Mesenchymal stem cell (in vitro differentiated cells and primary cell): ENCODE results near the gene AQP10.

ENCODE experiments used
- DNase-seq: peaks from one replicate; pipeline ENCODE4 v3.0.0-alpha.2; 2013
- H2AFZ ChIP-seq: one replicate; pipeline ENCODE4 v1.6.1; 2013; ENCODE audit warnings: low read depth, mild to moderate bottlenecking, control low read depth, inconsistent platforms, low read length, moderate library complexity
- H2AK5ac ChIP-seq: 2 replicates; pipeline ENCODE4 v1.6.1; 2013; ENCODE audit warnings: low read length, moderate library complexity, mild to moderate bottlenecking, inconsistent platforms; ENCODE audit not compliant: severe bottlenecking
- H2BK120ac ChIP-seq: one replicate; pipeline ENCODE4 v1.6.1; 2013; ENCODE audit warnings: low read depth, mild to moderate bottlenecking, inconsistent platforms, low read length, moderate library complexity
- H2BK12ac ChIP-seq, 2 experiments: one replicate each; pipeline ENCODE4 v1.6.1; 2013; ENCODE audit warnings: inconsistent platforms in 2 of 2, low read length in 2 of 2, mild to moderate bottlenecking in 2 of 2, moderate library complexity in 2 of 2, control low read depth in 1 of 2
- H2BK15ac ChIP-seq: one replicate; pipeline ENCODE4 v1.6.1; 2013; ENCODE audit warnings: mild to moderate bottlenecking, low read depth, inconsistent platforms; ENCODE audit not compliant: poor library complexity, severe bottlenecking
- H2BK5ac ChIP-seq: 2 replicates; pipeline ENCODE4 v1.6.1; 2013; ENCODE audit warnings: low read depth, mild to moderate bottlenecking, low read length, control low read depth, inconsistent platforms; ENCODE audit not compliant: poor library complexity, severe bottlenecking
- H3K14ac ChIP-seq, 2 experiments: one replicate each; pipeline ENCODE4 v1.6.1; 2013; ENCODE audit warnings: inconsistent platforms in 2 of 2, low read length in 2 of 2, control low read depth in 1 of 2, mild to moderate bottlenecking in 1 of 2, moderate library complexity in 1 of 2
- H3K18ac ChIP-seq, 2 experiments: one replicate each; pipeline ENCODE4 v1.6.1; 2013; ENCODE audit warnings: inconsistent platforms in 2 of 2, low read length in 2 of 2, control low read depth in 1 of 2, low read depth in 1 of 2, mild to moderate bottlenecking in 1 of 2
- H3K23ac ChIP-seq, 2 experiments: one replicate each; pipeline ENCODE4 v1.6.1; 2013; ENCODE audit warnings: inconsistent platforms in 2 of 2, low read length in 2 of 2, mild to moderate bottlenecking in 2 of 2, moderate library complexity in 2 of 2, control low read depth in 1 of 2
- H3K27ac ChIP-seq: 2 replicates; pipeline ENCODE4 v1.5.1; 2013; ENCODE audit warnings: mild to moderate bottlenecking, moderate library complexity, low read length, control low read depth, inconsistent platforms; ENCODE audit not compliant: poor library complexity, severe bottlenecking
- H3K27me3 ChIP-seq, 2 experiments: 2 replicates each; pipeline versions ENCODE4 v1.6.1 to v1.7.0; 2013; ENCODE audit warnings: low read length in 2 of 2, mild to moderate bottlenecking in 2 of 2, moderate library complexity in 2 of 2, control low read depth in 1 of 2, inconsistent platforms in 1 of 2; ENCODE audit not compliant: control insufficient read depth in 1 of 2, insufficient read depth in 1 of 2
- H3K36me3 ChIP-seq, 2 experiments: 2 replicates each; pipeline versions ENCODE4 v1.6.1 to v1.7.0; 2013; ENCODE audit warnings: low read length in 2 of 2, control low read depth in 1 of 2, inconsistent platforms in 1 of 2, low read depth in 1 of 2, mild to moderate bottlenecking in 1 of 2; ENCODE audit not compliant: insufficient read depth in 2 of 2, control insufficient read depth in 1 of 2
- H3K4ac ChIP-seq, 2 experiments: one replicate each; pipeline ENCODE4 v1.6.1; 2013; ENCODE audit warnings: inconsistent platforms in 2 of 2, low read length in 2 of 2, mild to moderate bottlenecking in 2 of 2, moderate library complexity in 2 of 2, control low read depth in 1 of 2, low read depth in 1 of 2
- H3K4me1 ChIP-seq: 2 replicates; pipeline ENCODE4 v1.6.1; 2013; ENCODE audit warnings: low read depth, low read length, control low read depth; ENCODE audit not compliant: control insufficient read depth, insufficient read depth
- H3K4me2 ChIP-seq: 2 replicates; pipeline ENCODE4 v1.6.1; 2013; ENCODE audit warnings: low read length, mild to moderate bottlenecking, inconsistent platforms; ENCODE audit not compliant: poor library complexity, severe bottlenecking
- H3K4me3 ChIP-seq, 2 experiments: 2 replicates each; pipeline versions ENCODE4 v1.5.1 to v1.7.0; 2013; ENCODE audit warnings: low read length in 2 of 2, mild to moderate bottlenecking in 2 of 2, control low read depth in 1 of 2, low read depth in 1 of 2; ENCODE audit not compliant: insufficient read depth in 1 of 2
- H3K79me1 ChIP-seq: replicated peaks from 2 replicates; pipeline ENCODE4 v1.6.1; 2013; ENCODE audit warnings: mild to moderate bottlenecking, control low read depth, low read length, inconsistent platforms; ENCODE audit not compliant: poor library complexity, severe bottlenecking
- H3K9ac ChIP-seq: 2 replicates; pipeline ENCODE4 v1.7.0; 2013; ENCODE audit warnings: mild to moderate bottlenecking, low read length, moderate library complexity
- H3K9me3 ChIP-seq: 2 replicates; pipeline ENCODE4 v1.7.0; 2013; ENCODE audit warnings: mild to moderate bottlenecking, low read length; ENCODE audit not compliant: control insufficient read depth
- H4K8ac ChIP-seq: one replicate; pipeline ENCODE4 v1.6.1; 2013; ENCODE audit warnings: inconsistent platforms, mild to moderate bottlenecking, low read length, moderate library complexity
- H4K91ac ChIP-seq: one replicate; pipeline ENCODE4 v1.6.1; 2013; ENCODE audit warnings: mild to moderate bottlenecking, low read length, inconsistent platforms
- WGBS: methylation state at CpG from one replicate; pipeline ENCODE4 v1.1.7; 2013; ENCODE audit warnings: mixed read lengths; 5-methylcytosine and 5-hydroxymethylcytosine counted together

AQP10 gene

GRCh38 chr1:154334079-154335024 is 13.5 kb downstream of the AQP10 start:
- Histone ChIP-seq H4K8ac (no peak overlapping the region), H2AFZ (no peak overlapping the region), H4K91ac (no peak overlapping the region), H3K4ac (no peak overlapping the region), H3K23ac (peak overlapping the region in 1 of 2 experiments; percentile 73), H3K4me3 (peak overlapping the region in 1 of 2 experiments; percentile 30), H3K79me1 (peaks cover 9% of the 10 kb centered on the region), H3K9me3 (no peaks in the 10 kb centered on the region), H3K9ac (peak overlapping the region; percentile 83), H2BK15ac (no peak overlapping the region), H2AK5ac (no peak overlapping the region), H2BK5ac (no peak overlapping the region), H3K27me3 (no peaks in the 10 kb centered on the region), H3K36me3 (peaks cover 53 to 91% of the 10 kb centered on the region in 2 experiments), H3K18ac (no peak overlapping the region), H3K4me1 (peaks cover 6% of the 10 kb centered on the region), H2BK120ac (no peak overlapping the region), H3K14ac (no peak overlapping the region), H3K27ac (peak overlapping the region; percentile 19), H2BK12ac (no peak overlapping the region), H3K4me2 (no peak overlapping the region)
- WGBS: 96% methylated on average over 12 of the region's 13 CpGs
- peak; percentile 28 for DNase-seq

DNA sequence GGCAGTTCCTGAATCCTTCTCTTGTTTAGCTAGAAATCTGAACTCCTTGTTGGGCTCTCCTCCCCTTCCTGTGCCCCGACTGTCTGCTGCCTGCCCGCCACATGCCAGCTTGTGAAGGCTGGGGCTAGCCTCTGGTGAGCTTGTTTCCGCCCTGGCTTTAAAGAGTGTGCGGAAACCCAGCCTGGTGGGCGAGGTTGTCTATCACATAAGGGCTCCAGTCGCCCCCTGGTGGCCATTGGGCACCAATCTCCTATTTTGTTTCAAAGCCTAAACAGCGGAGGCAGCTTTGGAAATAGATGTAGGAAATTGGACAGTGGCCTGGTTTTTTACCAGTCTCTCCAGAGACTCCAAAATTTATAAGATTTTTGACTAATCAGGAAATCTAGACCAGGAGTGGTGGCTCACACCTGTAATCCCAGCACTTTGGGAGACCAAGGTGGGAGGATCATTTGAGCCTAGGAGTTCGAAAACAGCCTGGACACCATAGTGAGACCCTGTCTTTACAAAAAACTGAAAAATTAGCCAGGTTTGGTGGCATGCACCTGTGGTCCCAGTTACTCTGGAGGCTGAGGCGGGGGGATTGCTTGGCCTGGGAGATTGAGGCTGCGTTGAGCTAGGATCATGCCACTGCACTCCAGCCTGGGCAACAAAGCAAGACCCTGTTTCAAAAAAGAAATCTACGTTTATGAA is 14.3 kb downstream of the AQP10 start:
- Histone ChIP-seq H3K23ac (peak overlapping the region in 1 of 2 experiments; percentile 31), H2AFZ (no peak overlapping the region), H3K4me1 (peaks cover 2% of the 10 kb centered on the region), H3K27me3 (no peaks in the 10 kb centered on the region), H3K27ac (peak overlapping the region; percentile 19), H3K79me1 (peaks cover 7% of the 10 kb centered on the region), H2BK15ac (no peak overlapping the region), H2AK5ac (no peak overlapping the region), H3K14ac (no peak overlapping the region), H4K8ac (no peak overlapping the region), H2BK5ac (no peak overlapping the region), H4K91ac (no peak overlapping the region), H3K36me3 (peaks cover 61 to 91% of the 10 kb centered on the region in 2 experiments), H3K9me3 (no peaks in the 10 kb centered on the region), H3K4me2 (no peak overlapping the region), H3K18ac (no peak overlapping the region), H3K4ac (no peak overlapping the region), H2BK120ac (no peak overlapping the region), H3K4me3 (no peak overlapping the region), H3K9ac (peak overlapping the region; percentile 83), H2BK12ac (peak overlapping the region in 1 of 2 experiments; percentile 34)
- WGBS: 40% methylated on average over 10 of the region's 11 CpGs
- DNase-seq: peak; percentile 83

GRCh38 chr1:154337253-154337894 is 16.5 kb downstream of the AQP10 start:
- Histone ChIP-seq H3K4me2 (no peak overlapping the region), H2AK5ac (no peak overlapping the region), H2BK120ac (no peak overlapping the region), H3K4ac (no peak overlapping the region), H2BK15ac (no peak overlapping the region), H4K8ac (no peak overlapping the region), H3K18ac (no peak overlapping the region), H3K27ac (no peak overlapping the region), H3K79me1 (peaks cover 5% of the 10 kb centered on the region), H2BK12ac (no peak overlapping the region), H3K4me1 (peaks cover 7% of the 10 kb centered on the region), H2BK5ac (no peak overlapping the region), H3K23ac (no peak overlapping the region), H3K4me3 (no peak overlapping the region), H2AFZ (no peak overlapping the region), H3K9me3 (no peaks in the 10 kb centered on the region), H3K27me3 (no peaks in the 10 kb centered on the region), H3K36me3 (peaks cover 63 to 91% of the 10 kb centered on the region in 2 experiments), H4K91ac (no peak overlapping the region), H3K9ac (no peak overlapping the region), H3K14ac (no peak overlapping the region)
- WGBS: over 99% methylated on average over 6 of the region's 8 CpGs
- no peak for DNase-seq

GRCh38 chr1:154338875-154339274 is 18.0 kb downstream of the AQP10 start:
- Histone ChIP-seq H2AK5ac (no peak overlapping the region), H4K91ac (no peak overlapping the region), H2BK15ac (no peak overlapping the region), H3K9ac (no peak overlapping the region), H3K9me3 (no peaks in the 10 kb centered on the region), H3K4ac (no peak overlapping the region), H3K4me2 (no peak overlapping the region), H2AFZ (no peak overlapping the region), H3K4me1 (peaks cover 7% of the 10 kb centered on the region), H2BK12ac (no peak overlapping the region), H3K4me3 (no peak overlapping the region), H2BK120ac (no peak overlapping the region), H3K18ac (no peak overlapping the region), H3K14ac (no peak overlapping the region), H3K27me3 (no peaks in the 10 kb centered on the region), H3K79me1 (peaks cover 5% of the 10 kb centered on the region), H4K8ac (no peak overlapping the region), H2BK5ac (no peak overlapping the region), H3K23ac (no peak overlapping the region), H3K36me3 (peaks cover 71 to 94% of the 10 kb centered on the region in 2 experiments), H3K27ac (no peak overlapping the region)
- DNase-seq: no peak
- WGBS: 100% methylated on average over 2 of the region's 2 CpGs
